Neural cell (in vitro differentiated cells): Measurements from ENCODE around the gene EIF3C. TPM values are rescaled to one million over a fixed set of nuclear protein-coding genes. Genes with fewer than 3 reads are reported as not detected.
"Not testable (repeated sequence)": the region's sequence is repeated elsewhere in the genome, so short reads cannot be mapped to it uniquely, and the experiment has no call there.

Experiments
- H2AFZ ChIP-seq: fragments of 200-600, 300-800 bp; sonication (generic), shearing (Covaris generic); 2 replicates; pipeline ENCODE4 v1.6.0; 2014; ENCODE audit warnings: low read depth, mild to moderate bottlenecking, antibody characterized with exemption, low read length, moderate library complexity
- H3F3A ChIP-seq: fragments of 200-600 bp; shearing (Covaris generic); 2 replicates; pipeline ENCODE4 v1.6.1; 2016; ENCODE audit warnings: mild to moderate bottlenecking, moderate library complexity, mixed read lengths, antibody characterized with exemption, low read length; ENCODE audit not compliant: insufficient read depth, poor library complexity, severe bottlenecking
- H3K27ac ChIP-seq: fragments of 200-600, 300-800 bp; sonication (generic), shearing (Covaris generic); 2 replicates; pipeline ENCODE4 v1.5.1; 2014; ENCODE audit warnings: mild to moderate bottlenecking, low read length, moderate library complexity
- H3K27me3 ChIP-seq: fragments of 300-800, 200-600 bp; sonication (generic), shearing (Covaris generic); 2 replicates; pipeline ENCODE4 v1.6.0; 2014; ENCODE audit warnings: mild to moderate bottlenecking, low read depth, low read length, moderate library complexity; ENCODE audit not compliant: insufficient read depth
- H3K36me3 ChIP-seq: fragments of 300-800, 200-600 bp; sonication (generic), shearing (Covaris generic); 2 replicates; pipeline ENCODE4 v1.5.1; 2014; ENCODE audit warnings: mild to moderate bottlenecking, antibody characterized with exemption, low read length, moderate library complexity; ENCODE audit not compliant: insufficient read depth
- H3K4me2 ChIP-seq: fragments of 300-800, 200-600 bp; sonication (generic), shearing (Covaris generic); 2 replicates; pipeline ENCODE4 v1.6.0; 2014; ENCODE audit warnings: mild to moderate bottlenecking, low read length
- H3K4me3 ChIP-seq: fragments of 300-800, 200-600 bp; sonication (generic), shearing (Covaris generic); 2 replicates; pipeline ENCODE4 v1.5.1; 2014; ENCODE audit warnings: mild to moderate bottlenecking, low read length, moderate library complexity
- H3K79me2 ChIP-seq: fragments of 200-600 bp; shearing (Covaris generic); replicated peaks from 2 replicates; pipeline ENCODE4 v1.6.0; 2014; ENCODE audit warnings: mild to moderate bottlenecking, low read length, moderate library complexity; ENCODE audit not compliant: insufficient read depth
- H3K9ac ChIP-seq: fragments of 300-800, 200-600 bp; sonication (generic), shearing (Covaris generic); 2 replicates; pipeline ENCODE4 v1.6.1; 2016; ENCODE audit warnings: mild to moderate bottlenecking, low read length, mixed read lengths
- H3K9me2 ChIP-seq: fragments of 200-600 bp; shearing (Covaris generic); 2 replicates; pipeline ENCODE4 v1.6.1; 2016; ENCODE audit warnings: mild to moderate bottlenecking, low read length, mixed read lengths; ENCODE audit not compliant: insufficient read depth
- H3K9me3 ChIP-seq: fragments of 200-600, 300-800 bp; sonication (generic), shearing (Covaris generic); 2 replicates; pipeline ENCODE4 v1.6.1; 2016; ENCODE audit warnings: mild to moderate bottlenecking, mixed run types, low read length, moderate library complexity, mixed read lengths
- H4K20me1 ChIP-seq: fragments of 200-600 bp; shearing (Covaris generic); 2 replicates; pipeline ENCODE4 v1.6.1; 2016; ENCODE audit warnings: mild to moderate bottlenecking, mixed run types; ENCODE audit not compliant: insufficient read depth
- polyA minus RNA-seq: library from RNA; depleted of rRNA, polyadenylated mRNA; stranded (reverse); fragments of >200 nt; gene quantifications from 2 replicates; pipeline ENCODE4 v1.2.3, GENCODE V29; 2014
- polyA plus RNA-seq: library from polyadenylated mRNA; depleted of rRNA; stranded (reverse); fragments of >200 nt; gene quantifications from 2 replicates; pipeline ENCODE4 v1.2.3, GENCODE V29; 2014

The EIF3C gene, protein sequence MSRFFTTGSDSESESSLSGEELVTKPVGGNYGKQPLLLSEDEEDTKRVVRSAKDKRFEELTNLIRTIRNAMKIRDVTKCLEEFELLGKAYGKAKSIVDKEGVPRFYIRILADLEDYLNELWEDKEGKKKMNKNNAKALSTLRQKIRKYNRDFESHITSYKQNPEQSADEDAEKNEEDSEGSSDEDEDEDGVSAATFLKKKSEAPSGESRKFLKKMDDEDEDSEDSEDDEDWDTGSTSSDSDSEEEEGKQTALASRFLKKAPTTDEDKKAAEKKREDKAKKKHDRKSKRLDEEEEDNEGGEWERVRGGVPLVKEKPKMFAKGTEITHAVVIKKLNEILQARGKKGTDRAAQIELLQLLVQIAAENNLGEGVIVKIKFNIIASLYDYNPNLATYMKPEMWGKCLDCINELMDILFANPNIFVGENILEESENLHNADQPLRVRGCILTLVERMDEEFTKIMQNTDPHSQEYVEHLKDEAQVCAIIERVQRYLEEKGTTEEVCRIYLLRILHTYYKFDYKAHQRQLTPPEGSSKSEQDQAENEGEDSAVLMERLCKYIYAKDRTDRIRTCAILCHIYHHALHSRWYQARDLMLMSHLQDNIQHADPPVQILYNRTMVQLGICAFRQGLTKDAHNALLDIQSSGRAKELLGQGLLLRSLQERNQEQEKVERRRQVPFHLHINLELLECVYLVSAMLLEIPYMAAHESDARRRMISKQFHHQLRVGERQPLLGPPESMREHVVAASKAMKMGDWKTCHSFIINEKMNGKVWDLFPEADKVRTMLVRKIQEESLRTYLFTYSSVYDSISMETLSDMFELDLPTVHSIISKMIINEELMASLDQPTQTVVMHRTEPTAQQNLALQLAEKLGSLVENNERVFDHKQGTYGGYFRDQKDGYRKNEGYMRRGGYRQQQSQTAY
- 85.5 and 92.9 TPM in 2 replicates for polyA plus RNA-seq
- 174 and 175 TPM in 2 replicates for polyA minus RNA-seq

- H3K4me3 ChIP-seq, H3K9me3 ChIP-seq, H3K79me2 ChIP-seq, H3K27me3 ChIP-seq, H3K4me2 ChIP-seq, H4K20me1 ChIP-seq, H3F3A ChIP-seq, H3K9me2 ChIP-seq, H2AFZ ChIP-seq, H3K9ac ChIP-seq, H3K36me3 ChIP-seq, H3K27ac ChIP-seq: not testable (repeated sequence)
These were observed at the start of gene EIF3C for GRCh38 chr16:28711220-28712083. Gene EIF3C (plus strand): TSS chr16:28711464. CDS start chr16:28711687, 223 bp downstream.

DNA sequence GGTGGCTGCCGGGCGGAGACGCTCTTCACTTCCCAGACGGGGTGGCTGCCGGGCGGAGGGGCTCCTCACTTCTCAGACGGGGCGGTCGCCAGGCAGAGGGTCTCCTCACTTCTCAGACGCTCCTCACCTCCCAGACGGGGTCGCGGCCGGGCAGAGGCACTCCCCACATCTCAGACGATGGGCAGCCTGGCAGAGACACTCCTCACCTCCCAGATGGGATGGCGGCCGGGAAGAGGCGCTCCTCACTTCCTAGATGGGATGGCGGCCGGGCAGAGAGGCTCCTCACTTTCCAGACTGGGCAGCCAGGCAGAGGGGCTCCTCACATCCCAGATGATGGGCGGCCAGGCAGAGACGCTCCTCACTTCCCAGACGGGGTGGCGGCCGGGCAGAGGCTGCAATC, 45.0 kb upstream of the EIF3C start:
- H3F3A ChIP-seq, H3K79me2 ChIP-seq, H3K27ac ChIP-seq, H3K9me3 ChIP-seq, H4K20me1 ChIP-seq, H3K9ac ChIP-seq, H3K36me3 ChIP-seq, H2AFZ ChIP-seq, H3K9me2 ChIP-seq, H3K4me2 ChIP-seq, H3K4me3 ChIP-seq, H3K27me3 ChIP-seq: not testable (repeated sequence)

DNA sequence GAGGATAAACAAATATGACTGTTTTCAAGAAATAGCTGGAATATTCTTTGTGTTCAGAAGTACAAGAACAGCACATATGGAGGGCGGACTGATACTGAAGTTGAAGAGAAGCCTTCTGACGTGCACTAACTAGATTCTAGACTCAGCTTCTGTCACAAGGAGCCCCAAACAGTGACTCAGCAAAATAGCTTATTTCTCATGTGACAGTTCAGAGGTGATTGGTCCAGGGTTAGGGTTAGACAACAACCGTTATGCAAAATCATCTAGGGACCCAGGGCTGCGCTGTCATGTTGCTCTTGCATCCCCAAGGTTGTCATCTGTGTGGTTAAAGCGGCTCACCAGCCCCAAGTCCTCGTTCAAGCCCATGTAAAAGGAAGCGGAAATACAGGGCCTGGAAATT, 43.8 kb upstream of the EIF3C start:
- not testable (repeated sequence) for H3K27ac ChIP-seq, H3K4me3 ChIP-seq, H3K4me2 ChIP-seq, H3K9me2 ChIP-seq, H3K27me3 ChIP-seq, H3F3A ChIP-seq, H3K36me3 ChIP-seq, H4K20me1 ChIP-seq, H2AFZ ChIP-seq, H3K9me3 ChIP-seq, H3K79me2 ChIP-seq, H3K9ac ChIP-seq

- H3K79me2 ChIP-seq, H2AFZ ChIP-seq, H3K9me2 ChIP-seq, H3F3A ChIP-seq, H3K9me3 ChIP-seq, H3K4me2 ChIP-seq, H3K4me3 ChIP-seq, H3K27me3 ChIP-seq, H3K9ac ChIP-seq, H3K36me3 ChIP-seq, H4K20me1 ChIP-seq, H3K27ac ChIP-seq: not testable (repeated sequence)
These were observed 43.1 kb upstream of the EIF3C start for GRCh38 chr16:28668199-28668598.

DNA sequence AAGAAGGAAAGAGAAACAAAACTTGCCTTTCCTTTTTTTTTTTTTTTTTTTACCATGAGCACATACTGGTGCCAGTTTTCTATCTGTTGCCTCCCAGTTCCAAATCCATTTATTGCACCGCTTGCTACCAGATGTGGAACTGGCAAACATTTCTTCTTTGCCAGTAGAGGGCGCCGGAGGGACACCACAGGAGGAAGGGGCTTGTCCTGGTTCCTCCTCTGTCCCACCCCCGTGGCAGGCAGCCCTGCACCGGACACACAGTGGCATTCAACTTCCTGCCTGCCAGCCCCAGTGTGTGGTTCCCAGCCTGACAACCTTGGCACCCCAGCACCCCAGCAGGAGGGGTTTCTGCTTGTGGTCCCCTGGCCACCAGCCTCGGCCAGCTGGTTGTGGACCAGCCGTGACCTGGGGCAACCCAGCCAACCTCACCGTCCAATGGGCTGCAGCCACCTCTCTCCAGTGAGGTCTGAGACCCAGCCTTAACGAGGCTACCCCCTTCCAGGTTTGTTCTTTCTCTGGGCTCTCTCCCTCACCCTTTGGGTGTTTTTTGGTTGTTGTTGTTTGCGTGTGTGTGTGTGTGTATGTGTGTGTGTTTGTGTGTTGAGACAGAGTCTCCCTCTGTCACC, 22.8 kb upstream of the EIF3C start:
- not testable (repeated sequence) for H3K36me3 ChIP-seq, H3K27ac ChIP-seq, H3K4me2 ChIP-seq, H3F3A ChIP-seq, H3K4me3 ChIP-seq, H3K9me2 ChIP-seq, H3K79me2 ChIP-seq, H3K9me3 ChIP-seq, H2AFZ ChIP-seq, H3K9ac ChIP-seq, H3K27me3 ChIP-seq, H4K20me1 ChIP-seq

GRCh38 chr16:28689425-28689824, 21.8 kb upstream of the EIF3C start:
- H3K9me3 ChIP-seq, H3K4me2 ChIP-seq, H3K79me2 ChIP-seq, H3K9me2 ChIP-seq, H3K9ac ChIP-seq, H3K4me3 ChIP-seq, H3K27me3 ChIP-seq, H4K20me1 ChIP-seq, H2AFZ ChIP-seq, H3F3A ChIP-seq, H3K36me3 ChIP-seq, H3K27ac ChIP-seq: not testable (repeated sequence)

DNA sequence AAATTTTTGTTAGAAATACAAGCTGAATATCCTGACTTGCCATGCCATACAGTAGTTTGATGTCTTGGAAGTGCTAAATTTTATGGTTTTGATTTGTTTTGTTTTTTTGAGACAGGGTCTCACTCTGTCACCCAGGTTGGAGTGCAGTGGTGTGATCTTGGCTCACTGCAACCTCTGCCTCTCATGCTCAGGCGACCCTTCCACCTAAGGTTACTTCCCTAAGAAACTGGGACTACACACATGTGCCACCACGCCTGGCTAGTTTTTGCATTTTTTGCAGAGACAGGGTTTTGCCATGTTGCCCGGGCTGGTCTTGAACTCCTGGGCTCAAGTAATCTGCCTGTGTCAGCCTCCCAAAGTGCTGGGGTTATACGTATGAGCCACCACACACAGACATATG, 19.5 kb upstream of the EIF3C start:
- H3K4me2 ChIP-seq, H3K79me2 ChIP-seq, H4K20me1 ChIP-seq, H3K4me3 ChIP-seq, H3F3A ChIP-seq, H3K9me2 ChIP-seq, H2AFZ ChIP-seq, H3K36me3 ChIP-seq, H3K9ac ChIP-seq, H3K27ac ChIP-seq, H3K9me3 ChIP-seq, H3K27me3 ChIP-seq: not testable (repeated sequence)
